Erythroblast (primary cell): Measurements from ENCODE around the gene SCUBE1.

ENCODE experiments used
- GATA1 ChIP-seq: IDR thresholded peaks from 2 replicates; pipeline ENCODE4 v1.6.1; 2011; ENCODE audit warnings: low read depth, mild to moderate bottlenecking, control low read depth, low read length, moderate library complexity
- POLR2A ChIP-seq: IDR thresholded peaks from 2 replicates; pipeline ENCODE4 v1.6.1; 2011; ENCODE audit warnings: mild to moderate bottlenecking, low read length

- TF ChIP-seq POLR2A (no peak), GATA1 (no peak)
Measured at GRCh38 chr22:43293259-43293654, 49.9 kb downstream of the SCUBE1 start.
